Fibroblast of lung (primary cell): Measurements from ENCODE around the gene PIN1. TPM values are rescaled to one million over a fixed set of nuclear protein-coding genes. Genes with fewer than 3 reads are reported as not detected.
A peak's percentile ranks its signal among the peaks of the same experiment; 100 is the strongest.
"Not testable (repeated sequence)": the region's sequence is repeated elsewhere in the genome, so short reads cannot be mapped to it uniquely, and the experiment has no call there.

Source experiments
- DNase-seq, 2 donors: peaks; one replicate each; pipeline versions ENCODE4 v3.0.0 to v3.0.0-alpha.2; 2010; ENCODE audit warnings: low read depth in 2 of 2
- H2AFZ ChIP-seq: 2 replicates; pipeline ENCODE4 v1.5.1; 2012; ENCODE audit warnings: low read length, control low read depth, inconsistent platforms
- H3K27ac ChIP-seq: 2 replicates; pipeline ENCODE4 v1.5.1; 2011; ENCODE audit warnings: low read length, control low read depth; ENCODE audit not compliant: insufficient read depth
- H3K27me3 ChIP-seq: 2 replicates; pipeline ENCODE4 v1.5.1; 2011; ENCODE audit warnings: mild to moderate bottlenecking, low read length; ENCODE audit not compliant: control insufficient read depth, insufficient read depth
- H3K36me3 ChIP-seq: 2 replicates; pipeline ENCODE4 v1.5.1; 2011; ENCODE audit warnings: low read length; ENCODE audit not compliant: control insufficient read depth, insufficient read depth
- H3K4me1 ChIP-seq: 2 replicates; pipeline ENCODE4 v1.5.1; 2011; ENCODE audit warnings: low read length; ENCODE audit not compliant: control insufficient read depth, insufficient read depth; ENCODE audit errors: extremely low read depth
- H3K4me2 ChIP-seq: 2 replicates; pipeline ENCODE4 v1.5.1; 2011; ENCODE audit warnings: low read length, control low read depth; ENCODE audit not compliant: insufficient read depth; ENCODE audit errors: extremely low read depth
- H3K4me3 ChIP-seq, 4 experiments: fragments of 200-600 bp in 1 of 4; sonication (generic) in 1 of 4; replicated peaks in 1 of 4; 2 replicates each; pipeline ENCODE4 v1.5.1; 2011 to 2016; ENCODE audit warnings: low read length in 4 of 4, low read depth in 3 of 4, mild to moderate bottlenecking in 3 of 4, control low read depth in 2 of 4, inconsistent platforms in 1 of 4, mixed read lengths in 1 of 4; ENCODE audit not compliant: insufficient read depth in 1 of 4; ENCODE audit errors: control extremely low read depth in 1 of 4
- H3K79me2 ChIP-seq: 2 replicates; pipeline ENCODE4 v1.5.1; 2012; ENCODE audit warnings: mild to moderate bottlenecking, low read length, inconsistent platforms; ENCODE audit not compliant: control insufficient read depth, insufficient read depth
- H3K9ac ChIP-seq: 2 replicates; pipeline ENCODE4 v1.5.1; 2011; ENCODE audit warnings: mild to moderate bottlenecking, low read length, control low read depth; ENCODE audit not compliant: insufficient read depth
- H3K9me3 ChIP-seq: 2 replicates; pipeline ENCODE4 v1.5.1; 2012; ENCODE audit warnings: low read depth, low read length; ENCODE audit not compliant: control insufficient read depth, insufficient read depth
- H4K20me1 ChIP-seq: 2 replicates; pipeline ENCODE4 v1.5.1; 2011; ENCODE audit warnings: low read length; ENCODE audit not compliant: control insufficient read depth, insufficient read depth; ENCODE audit errors: extremely low read depth
- EZH2 ChIP-seq: IDR thresholded peaks from 2 replicates; pipeline ENCODE4 v1.5.1; 2012; ENCODE audit warnings: low read length, control low read depth, mild to moderate bottlenecking; ENCODE audit errors: missing control alignments
- polyA plus RNA-seq, 2 donors: library from polyadenylated mRNA; depleted of rRNA in 1 of 2; stranded (reverse) in 1 of 2; unstranded in 1 of 2; fragments of >200 nt; gene quantifications; 2 replicates each; pipeline ENCODE4 v1.2.1, GENCODE V29; 2011 to 2012; ENCODE audit warnings: missing spikeins in 1 of 2
- total RNA-seq: library from RNA; depleted of rRNA; stranded (reverse); fragments of >200 nt; gene quantifications from 2 replicates; pipeline ENCODE4 v1.2.1, GENCODE V29; 2014
- TF ChIP-seq, protein P1 (sequence below), 2 donors: IDR thresholded peaks in 1 of 2; conservative IDR thresholded peaks in 1 of 2; 1 replicate in 1 of 2; 2 replicates in 1 of 2; pipeline ENCODE4 v1.5.1; 2011 to 2012; ENCODE audit warnings: low read length in 2 of 2, control low read depth in 1 of 2, inconsistent platforms in 1 of 2, low read depth in 1 of 2, mild to moderate bottlenecking in 1 of 2

PIN1 gene
- total and polyA plus RNA-seq, 2 donors (not counting 1 experiment from before 2014, with no cell fraction given): 33.4 to 98.8 TPM

DNA sequence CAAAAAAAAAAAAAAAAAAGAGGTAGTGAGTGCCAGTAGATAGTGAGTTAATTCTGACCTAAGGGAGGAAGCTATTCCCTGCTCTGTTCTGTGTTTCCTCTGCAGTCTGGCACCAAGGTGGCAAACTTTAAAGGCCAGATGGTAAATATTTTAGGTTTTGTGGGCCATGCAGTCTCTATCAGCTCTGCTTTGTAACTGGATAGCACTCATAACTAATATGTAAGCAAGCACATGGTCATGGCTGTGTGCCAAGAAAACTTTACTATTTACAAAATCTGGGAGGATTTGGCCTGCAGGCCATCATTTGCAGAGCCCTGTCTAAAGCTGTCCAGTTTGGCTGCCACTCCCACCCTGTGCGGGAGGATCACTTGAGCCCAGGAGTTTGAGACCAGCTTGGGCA is 4.3 kb downstream of the PIN1 start:
- Histone ChIP-seq H3K4me3 (no peak overlapping the region), H3K9ac (no peak overlapping the region), H4K20me1 (no peaks in the 10 kb centered on the region), H3K4me1 (peaks cover 5% of the 10 kb centered on the region), H3K27ac (no peak overlapping the region), H3K27me3 (no peaks in the 10 kb centered on the region), H3K4me2 (no peak overlapping the region), H3K9me3 (no peaks in the 10 kb centered on the region), H2AFZ (no peak overlapping the region), H3K36me3 (peaks cover 15% of the 10 kb centered on the region), H3K79me2 (peaks cover 14% of the 10 kb centered on the region)
- DNase-seq: peak in 1 of 2 donors; percentile 75
- TF ChIP-seq, protein P1, sequence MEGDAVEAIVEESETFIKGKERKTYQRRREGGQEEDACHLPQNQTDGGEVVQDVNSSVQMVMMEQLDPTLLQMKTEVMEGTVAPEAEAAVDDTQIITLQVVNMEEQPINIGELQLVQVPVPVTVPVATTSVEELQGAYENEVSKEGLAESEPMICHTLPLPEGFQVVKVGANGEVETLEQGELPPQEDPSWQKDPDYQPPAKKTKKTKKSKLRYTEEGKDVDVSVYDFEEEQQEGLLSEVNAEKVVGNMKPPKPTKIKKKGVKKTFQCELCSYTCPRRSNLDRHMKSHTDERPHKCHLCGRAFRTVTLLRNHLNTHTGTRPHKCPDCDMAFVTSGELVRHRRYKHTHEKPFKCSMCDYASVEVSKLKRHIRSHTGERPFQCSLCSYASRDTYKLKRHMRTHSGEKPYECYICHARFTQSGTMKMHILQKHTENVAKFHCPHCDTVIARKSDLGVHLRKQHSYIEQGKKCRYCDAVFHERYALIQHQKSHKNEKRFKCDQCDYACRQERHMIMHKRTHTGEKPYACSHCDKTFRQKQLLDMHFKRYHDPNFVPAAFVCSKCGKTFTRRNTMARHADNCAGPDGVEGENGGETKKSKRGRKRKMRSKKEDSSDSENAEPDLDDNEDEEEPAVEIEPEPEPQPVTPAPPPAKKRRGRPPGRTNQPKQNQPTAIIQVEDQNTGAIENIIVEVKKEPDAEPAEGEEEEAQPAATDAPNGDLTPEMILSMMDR (conservative IDR thresholded peaks at IDR 0.05 in 1 of 2, IDR thresholded peaks at IDR 0.05 in 1 of 2; ENCODE audit: low read depth in 1 of 2, low read length in 2 of 2): no peak
- TF ChIP-seq EZH2: no peak

DNA sequence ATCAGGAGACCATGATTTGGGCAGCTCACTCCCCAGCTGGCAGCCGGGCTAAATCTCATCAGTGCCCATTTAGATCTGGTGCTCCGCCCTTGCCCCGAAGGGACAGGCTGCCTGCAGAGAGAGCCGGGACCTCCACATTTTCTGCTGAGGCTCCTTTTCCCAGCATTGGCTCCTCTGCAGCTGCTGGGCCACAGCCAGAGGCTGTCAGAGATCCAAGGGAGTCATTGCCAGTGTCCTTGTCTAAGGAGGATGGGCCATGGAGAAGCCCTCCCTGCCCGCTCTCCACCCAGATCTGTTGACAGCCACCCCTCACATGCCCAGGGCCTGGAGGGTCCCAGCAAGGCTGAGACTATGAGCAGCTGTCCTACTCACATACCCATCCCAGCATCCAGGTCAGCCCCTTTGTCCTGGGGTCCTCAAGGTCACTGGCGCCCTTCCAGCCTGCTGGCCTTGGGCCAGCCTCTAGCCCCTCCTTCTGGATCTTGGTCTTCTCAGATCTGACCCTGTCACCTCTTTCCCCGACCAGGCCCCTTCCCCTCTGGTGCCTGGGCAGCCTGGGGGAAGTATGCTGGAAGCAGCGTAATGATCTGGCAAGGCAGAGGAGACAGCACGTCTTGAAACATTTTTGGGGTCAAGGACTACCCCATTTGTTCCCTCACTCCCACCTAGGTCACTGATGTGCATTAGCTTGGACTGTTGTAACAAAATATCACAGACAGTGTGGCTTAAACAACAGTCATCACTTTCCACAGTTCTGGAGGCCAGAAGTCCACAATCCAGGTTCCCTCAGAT is 7.9 kb downstream of the PIN1 start:
- TF ChIP-seq EZH2: no peak
- TF ChIP-seq, protein P1 (conservative IDR thresholded peaks at IDR 0.05 in 1 of 2, IDR thresholded peaks at IDR 0.05 in 1 of 2; ENCODE audit: low read depth in 1 of 2, low read length in 2 of 2): no peak
- H3K9ac ChIP-seq: no peak overlapping the region
- no peak overlapping the region for H2AFZ ChIP-seq
- H3K4me3 ChIP-seq: no peak overlapping the region
- DNase-seq: no peak
- no peak overlapping the region for H3K27ac ChIP-seq
- H3K4me2 ChIP-seq: no peak overlapping the region
- H4K20me1 ChIP-seq: no peaks in the 10 kb centered on the region
- no peaks in the 10 kb centered on the region for H3K9me3 ChIP-seq
- no peaks in the 10 kb centered on the region for H3K27me3 ChIP-seq
- H3K79me2 ChIP-seq: peaks cover 1% of the 10 kb centered on the region
- H3K36me3 ChIP-seq: peaks cover 18% of the 10 kb centered on the region
- H3K4me1 ChIP-seq: peaks cover 8% of the 10 kb centered on the region

DNA sequence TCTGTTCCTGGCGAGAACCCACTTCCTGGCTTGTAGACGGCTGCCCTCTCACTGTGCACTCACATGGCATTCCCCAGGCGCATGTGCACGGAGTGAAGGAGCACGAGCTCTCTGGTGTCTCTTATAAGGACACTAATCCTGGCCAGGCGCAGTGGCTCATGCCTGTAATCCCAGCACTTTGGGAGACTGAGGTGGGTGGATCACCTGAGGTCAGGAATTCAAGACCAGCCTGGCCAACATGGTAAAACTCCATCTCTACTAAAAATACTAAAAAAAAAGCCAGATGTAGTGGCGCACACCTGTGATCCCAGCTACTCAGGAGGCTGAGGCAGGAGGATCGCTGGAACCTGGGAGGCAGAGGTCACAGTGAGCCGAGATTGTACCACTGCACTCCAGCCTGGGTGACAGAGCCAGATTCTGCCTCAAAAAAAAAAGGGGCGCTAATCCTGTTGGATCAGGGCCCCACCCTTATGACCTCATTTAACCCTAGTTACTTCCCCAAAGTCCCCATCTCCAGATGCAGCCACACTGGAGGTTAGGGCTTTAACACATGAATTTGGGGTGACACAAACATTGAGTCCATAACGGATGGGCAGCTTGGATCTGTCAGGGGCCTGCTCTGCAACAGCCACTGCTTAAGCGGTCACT is 8.6 kb downstream of the PIN1 start:
- H3K9ac ChIP-seq, DNase-seq, H3K9me3 ChIP-seq, H3K27me3 ChIP-seq, H3K79me2 ChIP-seq, H3K4me2 ChIP-seq, H3K4me3 ChIP-seq, H3K27ac ChIP-seq, H4K20me1 ChIP-seq, H2AFZ ChIP-seq, H3K4me1 ChIP-seq: not testable (repeated sequence)
- H3K36me3 ChIP-seq: peaks cover 21% of the 10 kb centered on the region
